Measurements from ENCODE around the gene GPATCH8. TPM values are rescaled to one million over a fixed set of nuclear protein-coding genes. Genes with fewer than 3 reads are reported as not detected.
"Not testable (repeated sequence)": the region's sequence is repeated elsewhere in the genome, so short reads cannot be mapped to it uniquely, and the experiment has no call there.

Gene GPATCH8
- total RNA-seq, 2 donors from 2014 or later = 28.5 to 36.4 TPM

- DNase-seq (ENCODE audit: low spot score) = no peak
- intact Hi-C loops (cut with DNase I) = no loop called here
Measured at GRCh38 chr17:44367231-44367979, 135.8 kb downstream of the GPATCH8 start.

- DNase-seq (ENCODE audit: low spot score); intact Hi-C loops (cut with DNase I): not testable (repeated sequence)
Measured at GRCh38 chr17:44365051-44365450, 138.2 kb downstream of the GPATCH8 start.

- no peak for DNase-seq (ENCODE audit: low spot score)
- intact Hi-C loops (cut with DNase I) = no loop called here
Measured at GRCh38 chr17:44363613-44364159, 139.5 kb downstream of the GPATCH8 start, which contains the start of gene FAM171A2. FAM171A2 (minus strand) TSS chr17:44363853; CDS start chr17:44363714, 139 bp downstream.

- intact Hi-C loops (cut with DNase I) = no loop called here
- DNase-seq (ENCODE audit: low spot score) = no peak
Measured at GRCh38 chr17:44362949-44363612, 140.1 kb downstream of the GPATCH8 start.

- no peak for DNase-seq (ENCODE audit: low spot score)
- intact Hi-C loops (cut with DNase I) = no loop called here
Measured at GRCh38 chr17:44362459-44362948, 140.7 kb downstream of the GPATCH8 start.

- DNase-seq (ENCODE audit: low spot score) = no peak
- intact Hi-C loops (cut with DNase I) = no loop called here
Measured at GRCh38 chr17:44361292-44362260, 141.6 kb downstream of the GPATCH8 start.

GRCh38 chr17:44360826-44361225 is 142.4 kb downstream of the GPATCH8 start:
- intact Hi-C loops (cut with DNase I) = no loop called here
- DNase-seq (ENCODE audit: low spot score) = no peak

GRCh38 chr17:44360144-44360533 is 143.1 kb downstream of the GPATCH8 start:
- intact Hi-C loops (cut with DNase I) = no loop called here
- no peak for DNase-seq (ENCODE audit: low spot score)

GRCh38 chr17:44359458-44360143 is 143.6 kb downstream of the GPATCH8 start:
- intact Hi-C loops (cut with DNase I) = no loop called here
- no peak for DNase-seq (ENCODE audit: low spot score)

- no peak for DNase-seq (ENCODE audit: low spot score)
- intact Hi-C loops (cut with DNase I) = no loop called here
Measured at GRCh38 chr17:44359006-44359405, 144.2 kb downstream of the GPATCH8 start.

GRCh38 chr17:44358066-44358465 is 145.1 kb downstream of the GPATCH8 start:
- DNase-seq (ENCODE audit: low spot score) = no peak
- intact Hi-C loops (cut with DNase I) = no loop called here

- intact Hi-C loops (cut with DNase I) = no loop called here
- DNase-seq (ENCODE audit: low spot score) = no peak
Measured at GRCh38 chr17:44356241-44356640, 147.0 kb downstream of the GPATCH8 start.

- DNase-seq (ENCODE audit: low spot score) = no peak
- intact Hi-C loops (cut with DNase I) = no loop called here
Measured at GRCh38 chr17:44355642-44356099, 147.5 kb downstream of the GPATCH8 start.

- DNase-seq (ENCODE audit: low spot score) = no peak
- intact Hi-C loops (cut with DNase I) = no loop called here
Measured at GRCh38 chr17:44354582-44355561, 148.3 kb downstream of the GPATCH8 start.

GRCh38 chr17:44353672-44354331 is 149.4 kb downstream of the GPATCH8 start:
- DNase-seq (ENCODE audit: low spot score) = no peak
- intact Hi-C loops (cut with DNase I) = no loop called here

GRCh38 chr17:44352828-44353671 is 150.2 kb downstream of the GPATCH8 start:
- no peak for DNase-seq (ENCODE audit: low spot score)
- intact Hi-C loops (cut with DNase I) = no loop called here
